ENCODE results near the gene MCM5. TPM values are rescaled to one million over a fixed set of nuclear protein-coding genes. Genes with fewer than 3 reads are reported as not detected.

MCM5 gene
- total and polyA plus RNA-seq, 2 of the 13 experiments (the other 11 are each of a cell fraction or from before 2014, with no cell fraction given), result 40.2 to 93.5 TPM

DNA sequence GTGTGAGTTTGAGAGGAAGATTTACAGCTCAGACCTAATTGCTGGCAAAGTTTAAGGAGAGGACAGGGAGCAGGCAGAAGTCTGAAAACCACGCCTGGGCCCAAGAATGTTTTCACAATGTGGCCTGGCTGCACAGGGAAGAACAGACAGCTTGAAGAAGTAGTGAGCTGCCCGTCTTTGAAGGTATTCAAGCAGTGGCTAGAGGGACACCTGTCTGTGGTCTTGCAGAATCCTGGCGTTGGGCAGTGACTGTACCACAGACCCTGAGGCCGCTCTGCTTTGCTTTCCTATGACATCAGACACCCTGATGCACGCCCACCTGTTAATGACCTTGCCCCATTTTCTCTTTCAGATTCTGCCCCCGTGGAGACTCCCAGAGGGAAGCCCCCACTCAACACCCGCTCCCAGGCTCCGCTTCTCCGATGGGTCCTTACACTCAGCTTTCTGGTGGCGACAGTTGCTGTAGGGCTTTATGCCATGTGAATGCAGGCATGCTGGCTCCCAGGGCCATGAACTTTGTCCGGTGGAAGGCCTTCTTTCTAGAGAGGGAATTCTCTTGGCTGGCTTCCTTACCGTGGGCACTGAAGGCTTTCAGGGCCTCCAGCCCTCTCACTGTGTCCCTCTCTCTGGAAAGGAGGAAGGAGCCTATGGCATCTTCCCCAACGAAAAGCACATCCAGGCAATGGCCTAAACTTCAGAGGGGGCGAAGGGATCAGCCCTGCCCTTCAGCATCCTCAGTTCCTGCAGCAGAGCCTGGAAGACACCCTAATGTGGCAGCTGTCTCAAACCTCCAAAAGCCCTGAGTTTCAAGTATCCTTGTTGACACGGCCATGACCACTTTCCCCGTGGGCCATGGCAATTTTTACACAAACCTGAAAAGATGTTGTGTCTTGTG, 6.6 kb upstream of the MCM5 start:
- Histone ChIP-seq H3K79me2 (ENCODE audit: insufficient read depth, low read length) (no peaks in the 10 kb centered on the region), H3K36me3 (replicated peaks in 1 of 2; ENCODE audit: control insufficient read depth in 1 of 2, insufficient read depth in 2 of 2, low read length in 2 of 2) (peaks cover 10 to 27% of the 10 kb centered on the region in 2 experiments; a peak in 4 of 5 replicates), H2AFZ (ENCODE audit: low read length) (no peak overlapping the region), H3K4me1 (ENCODE audit: insufficient read depth, low read length) (peaks cover 43% of the 10 kb centered on the region), H3K9me3 (ENCODE audit: low read length) (no peaks in the 10 kb centered on the region), H3K27ac (ENCODE audit: extremely low read length, insufficient read depth, low read length) (peak overlapping the region; percentile 16), H3K4me2 (ENCODE audit: low read depth, low read length) (no peak overlapping the region), H3K4me3 (replicated peaks in 1 of 3; ENCODE audit: insufficient read depth in 1 of 3, low read depth in 2 of 3, low read length in 3 of 3) (no peak overlapping the region), H3K27me3 (ENCODE audit: control insufficient read depth in 1 of 2, insufficient read depth in 2 of 2, low read length in 2 of 2) (no peaks in the 10 kb centered on the region), H3K9ac (ENCODE audit: insufficient read depth, low read depth, low read length) (no peak overlapping the region), H4K20me1 (ENCODE audit: insufficient read depth, low read length) (no peaks in the 10 kb centered on the region)
- ATAC-seq, result no peak
- no peak for DNase-seq (ENCODE audit: low spot score)
- BruUV-seq (replicated peaks), result TSS peak; percentile 70
- CTCF ChIA-PET (ENCODE audit: low intra/inter-chr PET ratio, low total read pairs), result no interaction called here
- no peak for FAIRE-seq
- 90% methylated on average over 13 of the region's 16 CpGs for WGBS (ENCODE audit: low lambda C conversion rate)
- in situ Hi-C loops (cut with HindIII; ENCODE audit: extremely low pct_ligation_motif_present, low pct_unique_long_range_greater_than_20kb), result no loop called here
- POLR2A ChIA-PET, result interaction anchor here (0.6 kb wide), 1 partner anchor 27 kb away, joined by 4 read pairs; no protein-coding TSS in a partner anchor
- intact Hi-C loops (cut with micrococcal nuclease; ENCODE audit: unreplicated experiment), result no loop called here
- TF ChIP-seq CBX5 (CRISPR knock-in tag; IDR thresholded peaks at IDR 0.05; ENCODE audit: borderline replicate concordance), result no peak
- TF ChIP-seq DR1 (CRISPR knock-in tag; IDR thresholded peaks at IDR 0.05), result no peak
- TF ChIP-seq CEBPB (IDR thresholded peaks at IDR 0.05; ENCODE audit: borderline replicate concordance, low read depth, low read length), result no peak
- no peak for TF ChIP-seq CAMTA2 (CRISPR knock-in tag; IDR thresholded peaks at IDR 0.05; ENCODE audit: borderline replicate concordance)
- no peak for TF ChIP-seq JUNB (CRISPR knock-in tag; IDR thresholded peaks at IDR 0.05; ENCODE audit: borderline replicate concordance)
- TF ChIP-seq BORCS8-MEF2B (CRISPR knock-in tag; IDR thresholded peaks at IDR 0.05), result 0 out of 2 replicates have a peak, but pooled peaks have one; percentile 32
- TF ChIP-seq TEAD2 (CRISPR knock-in tag; IDR thresholded peaks at IDR 0.05), result no peak
- no peak for TF ChIP-seq ZNF775 (CRISPR knock-in tag; IDR thresholded peaks at IDR 0.05; ENCODE audit: borderline replicate concordance)
- TF ChIP-seq ZNF687 (CRISPR knock-in tag; IDR thresholded peaks at IDR 0.05), result peak; percentile 62
- no peak for TF ChIP-seq ELF3 (CRISPR knock-in tag; IDR thresholded peaks at IDR 0.05)
- 0 out of 2 replicates have a peak, but pooled peaks have one; percentile 9 for TF ChIP-seq BCL6 (CRISPR knock-in tag; IDR thresholded peaks at IDR 0.05)
- TF ChIP-seq ZMYM3 (CRISPR knock-in tag; IDR thresholded peaks at IDR 0.05), result peak; percentile 35; the same call in 1 of the 2 replicates
- TF ChIP-seq, protein P1, sequence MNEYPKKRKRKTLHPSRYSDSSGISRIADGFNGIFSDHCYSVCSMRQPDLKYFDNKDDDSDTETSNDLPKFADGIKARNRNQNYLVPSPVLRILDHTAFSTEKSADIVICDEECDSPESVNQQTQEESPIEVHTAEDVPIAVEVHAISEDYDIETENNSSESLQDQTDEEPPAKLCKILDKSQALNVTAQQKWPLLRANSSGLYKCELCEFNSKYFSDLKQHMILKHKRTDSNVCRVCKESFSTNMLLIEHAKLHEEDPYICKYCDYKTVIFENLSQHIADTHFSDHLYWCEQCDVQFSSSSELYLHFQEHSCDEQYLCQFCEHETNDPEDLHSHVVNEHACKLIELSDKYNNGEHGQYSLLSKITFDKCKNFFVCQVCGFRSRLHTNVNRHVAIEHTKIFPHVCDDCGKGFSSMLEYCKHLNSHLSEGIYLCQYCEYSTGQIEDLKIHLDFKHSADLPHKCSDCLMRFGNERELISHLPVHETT (CRISPR knock-in tag; conservative IDR thresholded peaks at IDR 0.05), result no peak
- TF ChIP-seq STAG1 (CRISPR knock-in tag; IDR thresholded peaks at IDR 0.05), result no peak
- no peak for TF ChIP-seq ZNF577 (CRISPR knock-in tag; IDR thresholded peaks at IDR 0.05; ENCODE audit: borderline replicate concordance, low read depth)
- TF ChIP-seq NFIC (IDR thresholded peaks at IDR 0.05; ENCODE audit: low read length), result no peak
- TF ChIP-seq MXD4 (CRISPR knock-in tag; IDR thresholded peaks at IDR 0.05), result no peak
- no peak for TF ChIP-seq ZBTB38 (CRISPR knock-in tag; IDR thresholded peaks at IDR 0.05)
- TF ChIP-seq ZNF326 (CRISPR knock-in tag; IDR thresholded peaks at IDR 0.05; ENCODE audit: borderline replicate concordance), result no peak
- no peak for TF ChIP-seq XBP1 (CRISPR knock-in tag; IDR thresholded peaks at IDR 0.05)
- no peak for TF ChIP-seq SIN3A (IDR thresholded peaks at IDR 0.05; ENCODE audit: borderline replicate concordance, low read depth, low read length)

Measured in HepG2 (cell line).